ENCODE results near the gene RNF180.

- TF ChIP-seq TAF1 (IDR thresholded peaks at IDR 0.05; ENCODE audit: borderline replicate concordance, low read depth, low read length), result no peak
- TF ChIP-seq CBFB (IDR thresholded peaks at IDR 0.05; ENCODE audit: low read depth), result no peak
- TF ChIP-seq ATF3 (IDR thresholded peaks at IDR 0.05; ENCODE audit: borderline replicate concordance, extremely low read depth, low read depth, low read length), result no peak
- no peak for TF ChIP-seq CTCF (IDR thresholded peaks at IDR 0.05 in 2 of 3, conservative IDR thresholded peaks at IDR 0.05 in 1 of 3; ENCODE audit: control insufficient read depth in 2 of 3, extremely low read depth in 1 of 3, insufficient read depth in 1 of 3, low read depth in 3 of 3, low read length in 3 of 3)
- TF ChIP-seq POLR2AphosphoS5 (IDR thresholded peaks at IDR 0.05; ENCODE audit: low read length), result no peak
- TF ChIP-seq KDM1A (IDR thresholded peaks at IDR 0.05; ENCODE audit: borderline replicate concordance), result no peak
- no peak for TF ChIP-seq SPI1 (IDR thresholded peaks at IDR 0.05; ENCODE audit: borderline replicate concordance, insufficient read depth, low read depth, low read length)
- TF ChIP-seq ZNF24 (IDR thresholded peaks at IDR 0.05), result no peak
- no peak for TF ChIP-seq EZH2 (IDR thresholded peaks at IDR 0.05; ENCODE audit: borderline replicate concordance, control insufficient read depth, low read depth, low read length)
- TF ChIP-seq STAT3 (IDR thresholded peaks at IDR 0.05; ENCODE audit: low read depth, low read length), result no peak
These were observed 174.1 kb downstream of the RNF180 start for GRCh38 chr5:64339769-64340168.
